OCI-LY7 (cell line): ENCODE data around the gene HPDL.

Source experiments
- EZH2phosphoT487 ChIP-seq: fragments of 200-600 bp; sonication (generic); IDR thresholded peaks from 2 replicates; pipeline ENCODE4 v1.6.1; 2018; ENCODE audit warnings: low read depth, borderline replicate concordance, mild to moderate bottlenecking, mixed run types, antibody characterized with exemption, low read length, moderate library complexity, mixed read lengths
- TF ChIP-seq, protein P1 (sequence below): fragments of 200-600 bp; sonication (generic); conservative IDR thresholded peaks from 2 replicates; pipeline ENCODE4 v1.5.1; 2014; ENCODE audit warnings: mild to moderate bottlenecking, antibody characterized with exemption, low read length, moderate library complexity, mixed read lengths

DNA sequence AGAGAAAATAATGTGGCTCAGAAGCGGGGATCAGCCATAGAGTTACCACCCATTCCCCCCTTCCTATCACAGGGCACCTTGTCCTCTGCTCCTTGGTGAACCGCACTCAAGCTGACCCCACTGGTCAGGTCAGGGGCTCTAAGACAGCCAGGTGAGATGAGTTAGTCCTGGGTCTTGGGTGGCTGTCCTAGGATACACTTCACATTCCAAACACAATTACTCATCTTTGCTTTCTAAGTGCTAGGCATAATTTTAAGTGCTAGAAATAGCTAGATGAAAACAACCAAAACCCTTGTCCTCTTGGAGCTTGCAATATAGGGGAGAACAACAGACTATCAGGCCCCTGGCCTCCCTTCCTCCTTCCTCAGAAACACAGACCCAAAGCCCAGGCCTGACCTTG lies 21.3 kb downstream of the HPDL start:
- TF ChIP-seq, protein P1, sequence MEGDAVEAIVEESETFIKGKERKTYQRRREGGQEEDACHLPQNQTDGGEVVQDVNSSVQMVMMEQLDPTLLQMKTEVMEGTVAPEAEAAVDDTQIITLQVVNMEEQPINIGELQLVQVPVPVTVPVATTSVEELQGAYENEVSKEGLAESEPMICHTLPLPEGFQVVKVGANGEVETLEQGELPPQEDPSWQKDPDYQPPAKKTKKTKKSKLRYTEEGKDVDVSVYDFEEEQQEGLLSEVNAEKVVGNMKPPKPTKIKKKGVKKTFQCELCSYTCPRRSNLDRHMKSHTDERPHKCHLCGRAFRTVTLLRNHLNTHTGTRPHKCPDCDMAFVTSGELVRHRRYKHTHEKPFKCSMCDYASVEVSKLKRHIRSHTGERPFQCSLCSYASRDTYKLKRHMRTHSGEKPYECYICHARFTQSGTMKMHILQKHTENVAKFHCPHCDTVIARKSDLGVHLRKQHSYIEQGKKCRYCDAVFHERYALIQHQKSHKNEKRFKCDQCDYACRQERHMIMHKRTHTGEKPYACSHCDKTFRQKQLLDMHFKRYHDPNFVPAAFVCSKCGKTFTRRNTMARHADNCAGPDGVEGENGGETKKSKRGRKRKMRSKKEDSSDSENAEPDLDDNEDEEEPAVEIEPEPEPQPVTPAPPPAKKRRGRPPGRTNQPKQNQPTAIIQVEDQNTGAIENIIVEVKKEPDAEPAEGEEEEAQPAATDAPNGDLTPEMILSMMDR: no peak
- TF ChIP-seq EZH2phosphoT487: no peak
